Stimulated activated CD4-positive, alpha-beta T cell treated with anti-CD3 and anti-CD28 coated beads, Interleukin-2, amount 100 ng/mL, for 48 hours (primary cell): ENCODE data around the gene PKD1L1.
A peak's percentile ranks its signal among the peaks of the same experiment; 100 is the strongest.
"Not testable (repeated sequence)": the region's sequence is repeated elsewhere in the genome, so short reads cannot be mapped to it uniquely, and the experiment has no call there.

Experiments
- DNase-seq, 2 donors: peaks; one replicate each; pipeline ENCODE4 v3.0.0-alpha.2; 2020

The PKD1L1 gene, protein sequence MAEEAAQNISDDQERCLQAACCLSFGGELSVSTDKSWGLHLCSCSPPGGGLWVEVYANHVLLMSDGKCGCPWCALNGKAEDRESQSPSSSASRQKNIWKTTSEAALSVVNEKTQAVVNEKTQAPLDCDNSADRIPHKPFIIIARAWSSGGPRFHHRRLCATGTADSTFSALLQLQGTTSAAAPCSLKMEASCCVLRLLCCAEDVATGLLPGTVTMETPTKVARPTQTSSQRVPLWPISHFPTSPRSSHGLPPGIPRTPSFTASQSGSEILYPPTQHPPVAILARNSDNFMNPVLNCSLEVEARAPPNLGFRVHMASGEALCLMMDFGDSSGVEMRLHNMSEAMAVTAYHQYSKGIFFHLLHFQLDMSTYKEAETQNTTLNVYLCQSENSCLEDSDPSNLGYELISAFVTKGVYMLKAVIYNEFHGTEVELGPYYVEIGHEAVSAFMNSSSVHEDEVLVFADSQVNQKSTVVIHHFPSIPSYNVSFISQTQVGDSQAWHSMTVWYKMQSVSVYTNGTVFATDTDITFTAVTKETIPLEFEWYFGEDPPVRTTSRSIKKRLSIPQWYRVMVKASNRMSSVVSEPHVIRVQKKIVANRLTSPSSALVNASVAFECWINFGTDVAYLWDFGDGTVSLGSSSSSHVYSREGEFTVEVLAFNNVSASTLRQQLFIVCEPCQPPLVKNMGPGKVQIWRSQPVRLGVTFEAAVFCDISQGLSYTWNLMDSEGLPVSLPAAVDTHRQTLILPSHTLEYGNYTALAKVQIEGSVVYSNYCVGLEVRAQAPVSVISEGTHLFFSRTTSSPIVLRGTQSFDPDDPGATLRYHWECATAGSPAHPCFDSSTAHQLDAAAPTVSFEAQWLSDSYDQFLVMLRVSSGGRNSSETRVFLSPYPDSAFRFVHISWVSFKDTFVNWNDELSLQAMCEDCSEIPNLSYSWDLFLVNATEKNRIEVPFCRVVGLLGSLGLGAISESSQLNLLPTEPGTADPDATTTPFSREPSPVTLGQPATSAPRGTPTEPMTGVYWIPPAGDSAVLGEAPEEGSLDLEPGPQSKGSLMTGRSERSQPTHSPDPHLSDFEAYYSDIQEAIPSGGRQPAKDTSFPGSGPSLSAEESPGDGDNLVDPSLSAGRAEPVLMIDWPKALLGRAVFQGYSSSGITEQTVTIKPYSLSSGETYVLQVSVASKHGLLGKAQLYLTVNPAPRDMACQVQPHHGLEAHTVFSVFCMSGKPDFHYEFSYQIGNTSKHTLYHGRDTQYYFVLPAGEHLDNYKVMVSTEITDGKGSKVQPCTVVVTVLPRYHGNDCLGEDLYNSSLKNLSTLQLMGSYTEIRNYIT (N-terminal part only)

DNA sequence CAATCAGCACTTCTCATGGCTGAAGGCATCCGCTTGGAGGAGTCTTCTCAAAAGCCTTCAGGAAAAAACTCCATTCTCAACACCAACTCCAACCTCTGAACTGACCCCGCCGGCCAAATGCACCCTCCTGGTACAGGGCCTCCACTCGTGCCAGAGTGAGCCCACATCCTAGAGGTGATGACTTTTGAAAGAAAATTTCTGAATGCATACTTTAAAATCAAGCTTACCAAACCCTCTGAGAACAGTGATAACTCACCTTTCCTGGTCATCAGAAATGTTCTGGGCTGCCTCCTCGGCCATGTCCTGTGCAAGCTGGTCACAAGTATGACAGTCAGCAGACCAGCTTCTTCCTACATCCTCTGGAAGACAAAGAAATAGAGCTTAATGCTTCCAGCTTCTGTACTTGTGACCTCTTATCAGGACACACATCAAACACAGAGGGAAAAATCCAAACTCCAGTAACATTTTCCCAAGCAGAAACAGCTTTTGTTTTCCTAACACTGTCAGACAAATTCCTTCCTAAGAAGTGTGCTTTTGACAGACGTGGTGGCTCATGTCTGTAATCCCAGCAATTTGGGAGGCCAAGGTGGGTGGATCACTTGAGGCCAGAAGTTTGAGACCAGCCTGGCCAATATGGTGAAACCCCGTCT is at the start of gene PKD1L1:
PKD1L1 (minus strand) TSS at position 326 of the 650 bp plus-strand sequence; CDS start at position 300, 26 bp downstream.
- DNase-seq: no peak

DNA sequence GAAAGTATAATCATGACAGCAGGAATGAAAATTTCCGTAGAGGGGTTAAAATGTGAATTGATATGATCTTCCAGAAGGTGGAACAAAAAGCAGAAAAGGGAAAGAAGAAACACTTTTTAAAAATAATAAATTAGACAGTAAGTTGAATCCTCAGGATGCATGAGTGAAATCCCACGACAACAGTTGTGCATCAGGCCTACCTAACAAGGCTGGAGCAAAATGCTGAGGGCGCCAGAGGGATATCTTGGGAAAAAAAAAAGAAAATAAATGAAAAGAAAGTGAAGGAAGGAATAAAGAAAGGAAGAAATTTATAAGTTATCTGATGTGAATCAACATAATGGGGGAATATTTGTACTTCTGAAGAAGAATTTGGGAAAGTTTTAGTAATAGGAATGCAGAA is 44.2 kb upstream of the PKD1L1 start:
- DNase-seq: no peak

DNA sequence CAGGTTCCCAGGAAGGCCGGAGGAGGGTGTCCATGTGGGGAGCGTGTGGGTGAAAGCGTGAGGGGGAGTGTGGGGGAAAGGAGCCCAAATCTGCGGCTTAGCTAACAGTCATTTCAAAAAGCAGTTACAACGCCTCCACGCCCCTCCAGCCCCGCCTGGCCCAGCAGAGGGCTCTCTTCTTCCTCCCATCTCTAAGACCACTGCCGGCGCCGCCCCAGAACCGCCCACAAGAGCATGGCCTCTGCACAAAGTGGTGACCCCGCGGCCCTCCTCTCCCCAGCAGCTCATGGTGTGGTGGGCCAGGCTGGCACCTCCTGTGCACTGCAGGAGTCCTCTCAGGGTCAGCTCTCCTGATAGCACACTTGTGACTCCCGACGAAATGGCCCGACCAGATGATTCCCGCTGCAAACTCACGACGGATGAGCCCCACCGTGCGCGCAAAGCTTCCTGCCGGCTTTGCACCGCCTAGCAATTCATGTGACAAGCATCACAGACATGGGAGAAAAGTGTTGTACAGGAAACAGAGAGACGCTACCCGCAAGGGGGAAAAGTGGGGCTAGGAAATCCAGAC is 43.6 kb upstream of the PKD1L1 start:
- peak; percentile 69 to 76 for DNase-seq

GRCh38 chr7:47991270-47991669 is 43.0 kb upstream of the PKD1L1 start:
- DNase-seq: no peak

- DNase-seq: no peak
Measured at GRCh38 chr7:47990592-47990991, 42.3 kb upstream of the PKD1L1 start.

- DNase-seq: not testable (repeated sequence)
Measured at GRCh38 chr7:47989607-47990400, 41.5 kb upstream of the PKD1L1 start.

- DNase-seq: no peak
Measured at GRCh38 chr7:47988496-47989386, 40.5 kb upstream of the PKD1L1 start.

DNA sequence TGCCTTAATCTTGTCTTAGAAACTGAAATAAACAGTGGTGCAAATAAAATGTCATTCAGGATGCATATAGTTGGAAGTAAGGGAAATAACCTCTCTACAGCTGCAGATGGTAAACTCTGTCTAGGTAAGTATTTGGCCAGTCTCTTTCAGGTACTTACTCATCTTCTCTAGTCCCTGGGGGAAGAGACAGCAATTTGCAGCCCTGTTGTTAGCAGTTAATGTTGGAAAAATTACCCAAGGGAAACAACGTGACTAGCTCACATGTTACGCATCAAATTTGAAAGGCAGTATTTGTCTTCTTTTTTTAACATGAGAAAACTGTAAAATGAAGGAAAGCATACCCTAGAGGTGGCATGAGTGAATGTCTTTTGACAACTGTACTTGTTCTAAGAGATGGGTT is 34.3 kb upstream of the PKD1L1 start:
- DNase-seq: no peak

- DNase-seq: not testable (repeated sequence)
Measured at GRCh38 chr7:47980648-47981047, 32.4 kb upstream of the PKD1L1 start.

DNA sequence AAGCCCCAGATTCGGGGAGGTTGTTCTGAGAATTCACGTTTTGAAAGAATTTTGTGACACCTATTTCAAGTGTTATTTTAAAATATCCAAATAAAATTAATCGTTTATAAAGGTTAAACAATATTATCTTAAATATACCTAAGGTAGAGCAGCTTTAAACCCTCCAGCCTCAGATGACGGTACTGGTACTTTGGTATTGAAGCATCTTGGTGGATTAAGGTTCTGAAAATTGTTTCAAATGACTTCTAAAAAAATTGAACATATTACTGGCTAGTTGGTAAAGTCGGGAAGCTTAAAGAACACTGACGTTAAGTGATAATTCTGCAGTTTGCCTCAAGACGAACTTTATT is 31.5 kb upstream of the PKD1L1 start:
- no peak for DNase-seq

GRCh38 chr7:47979145-47979831 is 31.0 kb upstream of the PKD1L1 start, which contains the start of gene HUS1:
TSS of gene HUS1 (minus strand) at chr7:47979615. CDS start at chr7:47979519, 96 bp downstream.
- DNase-seq: peak; percentile 89 to 95

- no peak for DNase-seq
Measured at GRCh38 chr7:47978790-47979144, 30.5 kb upstream of the PKD1L1 start.

GRCh38 chr7:47973739-47974138 is 25.5 kb upstream of the PKD1L1 start:
- no peak for DNase-seq

- no peak for DNase-seq
Measured at GRCh38 chr7:47970761-47971160, 22.5 kb upstream of the PKD1L1 start.

GRCh38 chr7:47968847-47969774 is 20.8 kb upstream of the PKD1L1 start:
- peak; percentile 41 to 53 for DNase-seq

DNA sequence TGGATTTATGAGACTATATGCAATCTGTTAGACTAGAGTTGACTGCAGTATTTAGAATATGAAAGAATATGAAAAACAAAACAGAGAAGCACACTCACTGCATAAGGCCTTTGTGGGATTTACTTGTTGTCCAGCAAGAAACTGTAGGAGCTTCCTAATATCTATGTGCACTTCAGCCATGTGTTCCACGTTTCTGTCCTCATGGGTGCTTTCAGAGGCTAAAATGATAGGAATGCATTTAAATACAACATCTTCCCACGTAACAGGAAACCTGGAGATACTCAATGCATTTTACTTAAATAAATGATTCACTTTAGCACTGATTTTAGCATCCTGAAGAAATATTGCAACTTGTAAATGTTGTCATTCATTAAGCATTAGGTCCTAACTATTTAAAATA is 19.4 kb upstream of the PKD1L1 start:
- no peak for DNase-seq

- DNase-seq: no peak
Measured at GRCh38 chr7:47967123-47967522, 18.9 kb upstream of the PKD1L1 start.

- DNase-seq: no peak
Measured at GRCh38 chr7:47965456-47965855, 17.2 kb upstream of the PKD1L1 start.
